OCI-LY3 (cell line): ENCODE measurements around the gene GALNT14.

Experiments used
- H2AFZ ChIP-seq: fragments of 200-600, 300-600 bp; shearing (Covaris generic); 2 replicates; pipeline ENCODE4 v1.6.0; 2014; ENCODE audit warnings: antibody characterized with exemption, low read depth, low read length
- H3K27ac ChIP-seq: fragments of 200-600, 300-600 bp; sonication (generic); 2 replicates; pipeline ENCODE4 v1.5.1; 2014; ENCODE audit warnings: mild to moderate bottlenecking, low read length, moderate library complexity, mixed read lengths
- H3K27me3 ChIP-seq: fragments of 200-600, 300-600 bp; sonication (generic); 2 replicates; pipeline ENCODE4 v1.6.1; 2014; ENCODE audit warnings: low read depth, low read length, mixed read lengths
- H3K36me3 ChIP-seq: fragments of 200-600, 300-600 bp; sonication (generic); replicated peaks from 2 replicates; pipeline ENCODE3; 2014; ENCODE audit warnings: low read depth, low read length, mixed read lengths
- H3K4me1 ChIP-seq: fragments of 300-600, 200-600 bp; sonication (generic); 2 replicates; pipeline ENCODE4 v1.6.1; 2014; ENCODE audit warnings: low read length, mixed read lengths
- H3K4me2 ChIP-seq: fragments of 200-600, 300-600 bp; sonication (generic); 2 replicates; pipeline ENCODE4 v1.6.1; 2014; ENCODE audit warnings: low read length, mixed read lengths
- H3K4me3 ChIP-seq: fragments of 300-600, 200-600 bp; sonication (generic); 2 replicates; pipeline ENCODE4 v1.5.1; 2014; ENCODE audit warnings: antibody characterized with exemption, mild to moderate bottlenecking, low read length, moderate library complexity
- H3K79me2 ChIP-seq: fragments of 300-600, 200-600 bp; shearing (Covaris generic); 2 replicates; pipeline ENCODE4 v1.6.1; 2014; ENCODE audit warnings: mild to moderate bottlenecking, low read length, mixed read lengths
- H3K9ac ChIP-seq: fragments of 300-600, 200-600 bp; shearing (Covaris generic); 2 replicates; pipeline ENCODE4 v1.6.0; 2014; ENCODE audit warnings: mild to moderate bottlenecking, low read length, moderate library complexity
- H3K9me3 ChIP-seq: fragments of 200-600, 300-600 bp; shearing (Covaris generic); 2 replicates; pipeline ENCODE4 v1.6.1; 2014; ENCODE audit warnings: low read length, mixed read lengths; ENCODE audit not compliant: insufficient read depth
- H4K20me1 ChIP-seq: fragments of 200-600, 300-600 bp; sonication (generic); 2 replicates; pipeline ENCODE4 v1.6.1; 2016; ENCODE audit warnings: low read length, mixed read lengths; ENCODE audit not compliant: insufficient read depth
- EZH2phosphoT487 ChIP-seq: fragments of 200-600 bp; shearing (Covaris generic); IDR thresholded peaks from 2 replicates; pipeline ENCODE4 v1.6.1; 2018; ENCODE audit warnings: antibody characterized with exemption, mixed run types, low read depth
- TF ChIP-seq, protein P1 (sequence below): fragments of 200-600, 300-600 bp; sonication (generic); IDR thresholded peaks from 2 replicates; pipeline ENCODE4 v1.5.1; 2014; ENCODE audit warnings: antibody characterized with exemption, low read length, low read depth

GALNT14 gene

DNA sequence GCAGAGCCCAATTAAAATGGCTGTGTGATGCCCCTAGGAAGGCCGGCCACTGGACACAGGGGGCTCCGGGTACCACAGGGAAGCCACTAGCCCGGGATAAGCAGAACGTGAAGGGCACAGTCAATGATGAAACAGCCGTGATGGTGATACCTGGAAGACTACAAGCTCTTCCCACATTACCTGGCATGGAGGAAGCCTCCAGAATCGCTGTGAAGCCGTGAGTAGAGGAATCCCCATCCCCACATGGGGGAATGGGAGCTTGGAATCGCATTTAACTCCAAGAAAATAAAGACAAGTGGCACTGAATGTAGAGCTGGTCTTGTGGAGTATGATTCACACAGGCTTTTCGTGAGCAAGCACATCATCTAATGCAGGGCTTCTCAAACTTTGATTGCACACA is 16.1 kb downstream of the GALNT14 start:
- H3K79me2 ChIP-seq: peaks cover 92% of the 10 kb centered on the region
- peaks cover 78% of the 10 kb centered on the region for H4K20me1 ChIP-seq
- H3K9me3 ChIP-seq: no peaks in the 10 kb centered on the region
- TF ChIP-seq EZH2phosphoT487: no peak
- TF ChIP-seq, protein P1, sequence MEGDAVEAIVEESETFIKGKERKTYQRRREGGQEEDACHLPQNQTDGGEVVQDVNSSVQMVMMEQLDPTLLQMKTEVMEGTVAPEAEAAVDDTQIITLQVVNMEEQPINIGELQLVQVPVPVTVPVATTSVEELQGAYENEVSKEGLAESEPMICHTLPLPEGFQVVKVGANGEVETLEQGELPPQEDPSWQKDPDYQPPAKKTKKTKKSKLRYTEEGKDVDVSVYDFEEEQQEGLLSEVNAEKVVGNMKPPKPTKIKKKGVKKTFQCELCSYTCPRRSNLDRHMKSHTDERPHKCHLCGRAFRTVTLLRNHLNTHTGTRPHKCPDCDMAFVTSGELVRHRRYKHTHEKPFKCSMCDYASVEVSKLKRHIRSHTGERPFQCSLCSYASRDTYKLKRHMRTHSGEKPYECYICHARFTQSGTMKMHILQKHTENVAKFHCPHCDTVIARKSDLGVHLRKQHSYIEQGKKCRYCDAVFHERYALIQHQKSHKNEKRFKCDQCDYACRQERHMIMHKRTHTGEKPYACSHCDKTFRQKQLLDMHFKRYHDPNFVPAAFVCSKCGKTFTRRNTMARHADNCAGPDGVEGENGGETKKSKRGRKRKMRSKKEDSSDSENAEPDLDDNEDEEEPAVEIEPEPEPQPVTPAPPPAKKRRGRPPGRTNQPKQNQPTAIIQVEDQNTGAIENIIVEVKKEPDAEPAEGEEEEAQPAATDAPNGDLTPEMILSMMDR: no peak
- no peak overlapping the region for H3K9ac ChIP-seq
- H3K27ac ChIP-seq: no peak overlapping the region
- peaks cover 49% of the 10 kb centered on the region for H3K36me3 ChIP-seq
- H3K4me2 ChIP-seq: no peak overlapping the region
- no peak overlapping the region for H3K4me3 ChIP-seq
- no peak overlapping the region for H2AFZ ChIP-seq
- H3K27me3 ChIP-seq: no peaks in the 10 kb centered on the region
- peaks cover 8% of the 10 kb centered on the region for H3K4me1 ChIP-seq

DNA sequence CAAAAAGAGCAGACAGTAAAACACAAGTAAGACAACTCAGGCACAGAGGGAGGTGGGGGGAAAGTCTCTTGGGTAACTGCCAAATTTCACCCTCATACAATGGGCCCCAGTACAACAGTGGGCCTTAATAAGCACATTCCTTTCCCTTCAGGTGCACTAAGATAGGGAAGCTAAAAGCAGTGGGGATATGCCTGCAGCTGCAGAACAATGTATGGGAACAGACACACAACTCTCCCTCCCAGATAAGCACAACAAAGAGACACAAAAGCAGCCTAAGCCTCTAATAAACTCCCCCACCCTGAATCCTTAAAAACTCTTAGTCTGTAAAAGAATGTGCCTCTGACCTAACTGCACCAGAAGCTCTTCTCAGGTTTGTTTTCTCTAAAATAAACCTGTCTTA is 24.5 kb downstream of the GALNT14 start:
- peaks cover 79% of the 10 kb centered on the region for H4K20me1 ChIP-seq

DNA sequence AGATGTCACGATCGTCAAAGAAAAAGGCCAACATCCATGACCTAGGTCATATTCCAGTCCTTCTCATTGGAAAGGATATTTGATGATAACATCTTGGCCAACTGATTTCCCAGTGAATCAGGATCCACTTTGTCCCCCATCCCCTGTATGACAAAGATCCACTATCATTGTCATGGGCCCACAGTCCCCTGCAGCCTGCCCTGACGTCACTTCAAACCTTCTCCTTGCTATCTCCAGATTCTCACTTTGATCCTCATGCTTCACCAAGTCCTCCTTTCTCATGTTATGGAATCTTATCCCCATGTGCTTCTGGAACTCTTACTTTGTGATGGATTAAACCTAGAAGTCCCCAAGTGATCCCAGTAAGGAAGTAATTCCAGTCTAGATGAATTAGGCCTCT is 25.7 kb downstream of the GALNT14 start:
- Histone ChIP-seq H2AFZ (no peak overlapping the region), H4K20me1 (peaks cover 79% of the 10 kb centered on the region), H3K4me2 (no peak overlapping the region), H3K79me2 (peaks cover 99% of the 10 kb centered on the region), H3K9ac (no peak overlapping the region), H3K27me3 (no peaks in the 10 kb centered on the region), H3K9me3 (no peaks in the 10 kb centered on the region), H3K4me1 (peaks cover 11% of the 10 kb centered on the region), H3K36me3 (peaks cover 58% of the 10 kb centered on the region), H3K4me3 (no peak overlapping the region), H3K27ac (no peak overlapping the region)
- TF ChIP-seq EZH2phosphoT487: no peak
- TF ChIP-seq, protein P1: no peak

More for the DNA sequence above, 24.5 kb downstream of the GALNT14 start:
- Histone ChIP-seq H2AFZ (no peak overlapping the region), H3K9me3 (no peaks in the 10 kb centered on the region), H3K79me2 (peaks cover 99% of the 10 kb centered on the region), H3K4me3 (no peak overlapping the region), H3K9ac (no peak overlapping the region), H3K4me2 (no peak overlapping the region), H3K27me3 (no peaks in the 10 kb centered on the region), H3K4me1 (peaks cover 8% of the 10 kb centered on the region), H3K36me3 (peaks cover 50% of the 10 kb centered on the region), H3K27ac (no peak overlapping the region)
- TF ChIP-seq EZH2phosphoT487: no peak
- TF ChIP-seq, protein P1: no peak

DNA sequence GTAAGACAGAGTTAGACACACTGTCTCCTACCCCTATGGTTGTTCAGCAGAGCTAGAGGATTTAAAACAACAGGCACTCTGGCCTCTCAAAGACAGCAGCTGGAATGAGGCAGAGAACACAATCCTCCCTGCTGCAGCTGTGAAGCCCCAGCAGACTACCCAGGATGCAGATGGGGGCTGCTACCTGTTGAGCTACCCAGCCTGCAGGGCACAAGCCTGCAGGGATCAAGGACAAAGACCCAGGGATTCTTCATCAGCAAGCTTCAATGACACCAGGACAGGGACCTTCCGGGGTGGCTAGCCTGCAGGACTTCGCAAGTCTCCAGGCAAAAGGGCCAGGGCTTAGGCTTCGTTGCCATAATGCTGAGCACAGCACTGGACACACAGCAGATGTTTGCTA is 27.2 kb downstream of the GALNT14 start:
- Histone ChIP-seq H3K27me3 (no peaks in the 10 kb centered on the region), H3K4me2 (no peak overlapping the region), H3K79me2 (peaks cover 100% of the 10 kb centered on the region), H3K36me3 (peaks cover 71% of the 10 kb centered on the region), H3K9ac (no peak overlapping the region), H3K4me3 (no peak overlapping the region), H3K27ac (no peak overlapping the region), H4K20me1 (peaks cover 89% of the 10 kb centered on the region), H3K4me1 (peaks cover 11% of the 10 kb centered on the region), H3K9me3 (no peaks in the 10 kb centered on the region), H2AFZ (no peak overlapping the region)
- TF ChIP-seq EZH2phosphoT487: no peak
- TF ChIP-seq, protein P1: no peak
